GM23338 (cell line): ENCODE results near the gene CNNM3. TPM values are rescaled to one million over a fixed set of nuclear protein-coding genes. Genes with fewer than 3 reads are reported as not detected.

Experiments used
- CREB1 ChIP-seq: fragments of 250-450 bp; sonication (Bioruptor Pico); IDR thresholded peaks from 2 replicates; pipeline ENCODE4 v1.5.0; 2020; ENCODE audit warnings: low read depth, mild to moderate bottlenecking, moderate library complexity
- CTCF ChIP-seq, 2 experiments: fragments of 200-600 bp in 1 of 2; sonication (generic) in 1 of 2; conservative IDR thresholded peaks; 2 replicates each; pipeline versions ENCODE4 v1.5.1 to v1.6.1; 2016 to 2017; ENCODE audit warnings: antibody characterized with exemption in 2 of 2, low read depth in 2 of 2, mild to moderate bottlenecking in 2 of 2, moderate library complexity in 1 of 2
- EZH2 ChIP-seq: fragments of 200-600 bp; sonication (generic); IDR thresholded peaks from one replicate; pipeline ENCODE4 v1.8.0; 2017; ENCODE audit warnings: antibody characterized with exemption, mild to moderate bottlenecking, low read depth; ENCODE audit not compliant: unreplicated experiment
- EZH2phosphoT487 ChIP-seq: fragments of 200-600 bp; sonication (generic); IDR thresholded peaks from one replicate; pipeline ENCODE4 v1.8.1; 2018; ENCODE audit warnings: antibody characterized with exemption; ENCODE audit not compliant: unreplicated experiment
- JUNB ChIP-seq: IDR thresholded peaks from one replicate; pipeline ENCODE4 v1.6.1; 2016; ENCODE audit warnings: antibody characterized with exemption; ENCODE audit not compliant: unreplicated experiment
- NANOG ChIP-seq: IDR thresholded peaks from 2 replicates; pipeline ENCODE4 v1.6.1; 2016; ENCODE audit warnings: antibody characterized with exemption, borderline replicate concordance
- POLR2AphosphoS5 ChIP-seq: IDR thresholded peaks from 2 replicates; pipeline ENCODE4 v1.6.1; 2016; ENCODE audit warnings: antibody characterized with exemption, low read depth
- REST ChIP-seq: IDR thresholded peaks from one replicate; pipeline ENCODE4 v1.6.1; 2018; ENCODE audit warnings: antibody characterized with exemption; ENCODE audit not compliant: unreplicated experiment
- STAT1 ChIP-seq: IDR thresholded peaks from one replicate; pipeline ENCODE4 v1.6.1; 2016; ENCODE audit warnings: antibody characterized with exemption; ENCODE audit not compliant: unreplicated experiment
- ZNF114 ChIP-seq: fragments of 250-450 bp; sonication (Bioruptor Pico); IDR thresholded peaks from 2 replicates; pipeline ENCODE4 v1.5.0; 2020; ENCODE audit warnings: mild to moderate bottlenecking, moderate library complexity
- polyA plus RNA-seq: library from polyadenylated mRNA; unstranded; fragments of >200 nt; fragmentation: Nextera tagmentation; extraction: Ambion mirVana; gene quantifications from 2 replicates; pipeline ENCODE4 v1.2.1, GENCODE V29; 2016
- total RNA-seq: library from RNA; depleted of rRNA; stranded (reverse); fragments of >200 nt; shearing (Covaris generic); gene quantifications from 2 replicates; pipeline ENCODE4 v1.2.3, GENCODE V29; 2014
- TF ChIP-seq, protein P1 (sequence below): fragments of 250-450 bp; sonication (Bioruptor Pico); IDR thresholded peaks from 2 replicates; pipeline ENCODE4 v1.5.0; 2020; ENCODE audit warnings: mild to moderate bottlenecking, moderate library complexity
- TF ChIP-seq, protein P2 (sequence below): IDR thresholded peaks from 2 replicates; pipeline ENCODE4 v1.6.1; 2016; ENCODE audit warnings: antibody characterized with exemption

The CNNM3 gene
- total and polyA plus RNA-seq, 2 experiments from 2014 or later: 5.3 to 25.7 TPM

GRCh38 chr2:96773922-96774321, 42.1 kb upstream of the CNNM3 start (continued):
- TF ChIP-seq, protein P1, sequence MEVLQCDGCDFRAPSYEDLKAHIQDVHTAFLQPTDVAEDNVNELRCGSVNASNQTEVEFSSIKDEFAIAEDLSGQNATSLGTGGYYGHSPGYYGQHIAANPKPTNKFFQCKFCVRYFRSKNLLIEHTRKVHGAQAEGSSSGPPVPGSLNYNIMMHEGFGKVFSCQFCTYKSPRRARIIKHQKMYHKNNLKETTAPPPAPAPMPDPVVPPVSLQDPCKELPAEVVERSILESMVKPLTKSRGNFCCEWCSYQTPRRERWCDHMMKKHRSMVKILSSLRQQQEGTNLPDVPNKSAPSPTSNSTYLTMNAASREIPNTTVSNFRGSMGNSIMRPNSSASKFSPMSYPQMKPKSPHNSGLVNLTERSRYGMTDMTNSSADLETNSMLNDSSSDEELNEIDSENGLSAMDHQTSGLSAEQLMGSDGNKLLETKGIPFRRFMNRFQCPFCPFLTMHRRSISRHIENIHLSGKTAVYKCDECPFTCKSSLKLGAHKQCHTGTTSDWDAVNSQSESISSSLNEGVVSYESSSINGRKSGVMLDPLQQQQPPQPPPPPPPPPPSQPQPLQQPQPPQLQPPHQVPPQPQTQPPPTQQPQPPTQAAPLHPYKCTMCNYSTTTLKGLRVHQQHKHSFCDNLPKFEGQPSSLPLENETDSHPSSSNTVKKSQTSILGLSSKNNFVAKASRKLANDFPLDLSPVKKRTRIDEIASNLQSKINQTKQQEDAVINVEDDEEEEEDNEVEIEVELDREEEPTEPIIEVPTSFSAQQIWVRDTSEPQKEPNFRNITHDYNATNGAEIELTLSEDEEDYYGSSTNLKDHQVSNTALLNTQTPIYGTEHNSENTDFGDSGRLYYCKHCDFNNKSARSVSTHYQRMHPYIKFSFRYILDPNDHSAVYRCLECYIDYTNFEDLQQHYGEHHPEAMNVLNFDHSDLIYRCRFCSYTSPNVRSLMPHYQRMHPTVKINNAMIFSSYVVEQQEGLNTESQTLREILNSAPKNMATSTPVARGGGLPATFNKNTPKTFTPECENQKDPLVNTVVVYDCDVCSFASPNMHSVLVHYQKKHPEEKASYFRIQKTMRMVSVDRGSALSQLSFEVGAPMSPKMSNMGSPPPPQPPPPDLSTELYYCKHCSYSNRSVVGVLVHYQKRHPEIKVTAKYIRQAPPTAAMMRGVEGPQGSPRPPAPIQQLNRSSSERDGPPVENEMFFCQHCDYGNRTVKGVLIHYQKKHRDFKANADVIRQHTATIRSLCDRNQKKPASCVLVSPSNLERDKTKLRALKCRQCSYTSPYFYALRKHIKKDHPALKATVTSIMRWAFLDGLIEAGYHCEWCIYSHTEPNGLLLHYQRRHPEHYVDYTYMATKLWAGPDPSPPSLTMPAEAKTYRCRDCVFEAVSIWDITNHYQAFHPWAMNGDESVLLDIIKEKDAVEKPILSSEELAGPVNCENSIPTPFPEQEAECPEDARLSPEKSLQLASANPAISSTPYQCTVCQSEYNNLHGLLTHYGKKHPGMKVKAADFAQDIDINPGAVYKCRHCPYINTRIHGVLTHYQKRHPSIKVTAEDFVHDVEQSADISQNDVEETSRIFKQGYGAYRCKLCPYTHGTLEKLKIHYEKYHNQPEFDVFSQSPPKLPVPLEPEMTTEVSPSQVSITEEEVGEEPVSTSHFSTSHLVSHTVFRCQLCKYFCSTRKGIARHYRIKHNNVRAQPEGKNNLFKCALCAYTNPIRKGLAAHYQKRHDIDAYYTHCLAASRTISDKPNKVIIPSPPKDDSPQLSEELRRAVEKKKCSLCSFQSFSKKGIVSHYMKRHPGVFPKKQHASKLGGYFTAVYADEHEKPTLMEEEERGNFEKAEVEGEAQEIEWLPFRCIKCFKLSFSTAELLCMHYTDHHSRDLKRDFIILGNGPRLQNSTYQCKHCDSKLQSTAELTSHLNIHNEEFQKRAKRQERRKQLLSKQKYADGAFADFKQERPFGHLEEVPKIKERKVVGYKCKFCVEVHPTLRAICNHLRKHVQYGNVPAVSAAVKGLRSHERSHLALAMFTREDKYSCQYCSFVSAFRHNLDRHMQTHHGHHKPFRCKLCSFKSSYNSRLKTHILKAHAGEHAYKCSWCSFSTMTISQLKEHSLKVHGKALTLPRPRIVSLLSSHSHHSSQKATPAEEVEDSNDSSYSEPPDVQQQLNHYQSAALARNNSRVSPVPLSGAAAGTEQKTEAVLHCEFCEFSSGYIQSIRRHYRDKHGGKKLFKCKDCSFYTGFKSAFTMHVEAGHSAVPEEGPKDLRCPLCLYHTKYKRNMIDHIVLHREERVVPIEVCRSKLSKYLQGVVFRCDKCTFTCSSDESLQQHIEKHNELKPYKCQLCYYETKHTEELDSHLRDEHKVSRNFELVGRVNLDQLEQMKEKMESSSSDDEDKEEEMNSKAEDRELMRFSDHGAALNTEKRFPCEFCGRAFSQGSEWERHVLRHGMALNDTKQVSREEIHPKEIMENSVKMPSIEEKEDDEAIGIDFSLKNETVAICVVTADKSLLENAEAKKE (CRISPR knock-in tag): no peak
- TF ChIP-seq JUNB (no peak), CTCF (conservative IDR thresholded peaks at IDR 0.05; ENCODE audit: low read depth in 2 of 2) (no peak), EZH2 (no peak), POLR2AphosphoS5 (no peak), EZH2phosphoT487 (no peak), REST (no peak), CREB1 (CRISPR knock-in tag) (no peak), NANOG (no peak), STAT1 (no peak), ZNF114 (CRISPR knock-in tag) (no peak)
- TF ChIP-seq, protein P2, sequence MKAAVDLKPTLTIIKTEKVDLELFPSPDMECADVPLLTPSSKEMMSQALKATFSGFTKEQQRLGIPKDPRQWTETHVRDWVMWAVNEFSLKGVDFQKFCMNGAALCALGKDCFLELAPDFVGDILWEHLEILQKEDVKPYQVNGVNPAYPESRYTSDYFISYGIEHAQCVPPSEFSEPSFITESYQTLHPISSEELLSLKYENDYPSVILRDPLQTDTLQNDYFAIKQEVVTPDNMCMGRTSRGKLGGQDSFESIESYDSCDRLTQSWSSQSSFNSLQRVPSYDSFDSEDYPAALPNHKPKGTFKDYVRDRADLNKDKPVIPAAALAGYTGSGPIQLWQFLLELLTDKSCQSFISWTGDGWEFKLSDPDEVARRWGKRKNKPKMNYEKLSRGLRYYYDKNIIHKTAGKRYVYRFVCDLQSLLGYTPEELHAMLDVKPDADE: no peak
